ENCODE data around the gene REXO5. TPM values are rescaled to one million over a fixed set of nuclear protein-coding genes. Genes with fewer than 3 reads are reported as not detected.
"Not testable (repeated sequence)": the region's sequence is repeated elsewhere in the genome, so short reads cannot be mapped to it uniquely, and the experiment has no call there.

REXO5 gene
- total RNA-seq, 2 experiments from 2014 or later, result 10.6 to 11.2 TPM

GRCh38 chr16:20803561-20804214 is 2.6 kb upstream of the REXO5 start:
- ChIA-PET POLR2A (interaction anchor here (1.7 kb wide), 1 partner anchor 96 kb away, joined by 3 read pairs; the partner anchor contains the start of genes DCUN1D3 and LYRM1), CTCF (interaction anchor here (2.0 kb wide), 1 partner anchor 46 kb away, joined by 6 read pairs; no protein-coding TSS in a partner anchor)
- DNase-seq, result no peak
- no peak overlapping the region for H3K4me3 Mint-ChIP-seq
- no peaks in the 10 kb centered on the region for H3K27me3 Mint-ChIP-seq (ENCODE audit: low read depth)
- H3K27ac Mint-ChIP-seq, result no peak overlapping the region
- H3K9me3 Mint-ChIP-seq (ENCODE audit: insufficient read depth), result no peaks in the 10 kb centered on the region
- peaks cover 23% of the 10 kb centered on the region for H3K4me1 Mint-ChIP-seq (ENCODE audit: low read depth)
- peaks cover 29% of the 10 kb centered on the region for H3K36me3 Mint-ChIP-seq (ENCODE audit: low read depth)
- ATAC-seq, result no peak

- CTCF ChIA-PET, result interaction anchor here (0.7 to 2.1 kb wide), 10 partner anchors 10 to 279 kb away, joined by 3 to 12 read pairs (median 5); no protein-coding TSS in a partner anchor
- peak overlapping the region; percentile 97 for H3K4me3 Mint-ChIP-seq
- not testable (repeated sequence) for H3K9me3 Mint-ChIP-seq (ENCODE audit: insufficient read depth); H3K27me3 Mint-ChIP-seq (ENCODE audit: low read depth); ATAC-seq; DNase-seq
- H3K4me1 Mint-ChIP-seq (ENCODE audit: low read depth), result peaks cover 21% of the 10 kb centered on the region
- H3K27ac Mint-ChIP-seq, result peak overlapping the region; percentile 95
- POLR2A ChIA-PET, result interaction anchor here (0.6 to 2.2 kb wide), 5 partner anchors 10 to 130 kb away, joined by 3 to 11 read pairs (median 7); partner anchors contain the start of genes ACSM3, DCUN1D3 and LYRM1
- H3K36me3 Mint-ChIP-seq (ENCODE audit: low read depth), result peaks cover 24% of the 10 kb centered on the region
Measured at GRCh38 chr16:20805684-20806167, 601 bp upstream of the REXO5 start.

- peaks cover 25% of the 10 kb centered on the region for H3K4me1 Mint-ChIP-seq (ENCODE audit: low read depth)
Measured at GRCh38 chr16:20807862-20808261, 1.5 kb downstream of the REXO5 start.

GRCh38 chr16:20811889-20812439 is 5.6 kb downstream of the REXO5 start:
- no peak for ATAC-seq
- CTCF ChIA-PET, result no interaction called here
- POLR2A ChIA-PET, result interaction anchor here (0.6 kb wide), 1 partner anchor 39 kb away, joined by 6 read pairs; no protein-coding TSS in a partner anchor
- no peak for DNase-seq
- Mint-ChIP-seq H3K36me3 (ENCODE audit: low read depth) (peaks cover 37% of the 10 kb centered on the region), H3K4me3 (no peak overlapping the region), H3K4me1 (ENCODE audit: low read depth) (peaks cover 27% of the 10 kb centered on the region), H3K27ac (no peak overlapping the region), H3K9me3 (ENCODE audit: insufficient read depth) (no peaks in the 10 kb centered on the region), H3K27me3 (ENCODE audit: low read depth) (no peaks in the 10 kb centered on the region)

More at GRCh38 chr16:20807862-20808261, 1.5 kb downstream of the REXO5 start:
- POLR2A ChIA-PET, result no interaction called here
- ATAC-seq, result no peak
- Mint-ChIP-seq H3K27me3 (ENCODE audit: low read depth) (no peaks in the 10 kb centered on the region), H3K9me3 (ENCODE audit: insufficient read depth) (no peaks in the 10 kb centered on the region), H3K36me3 (ENCODE audit: low read depth) (peaks cover 23% of the 10 kb centered on the region), H3K27ac (peak overlapping the region; percentile 95), H3K4me3 (peak overlapping the region; percentile 97)
- no peak for DNase-seq
- CTCF ChIA-PET, result interaction anchor here (1.9 to 2.1 kb wide), 2 partner anchors 8 to 13 kb away, joined by 8 to 12 read pairs; no protein-coding TSS in a partner anchor

- H3K27me3 Mint-ChIP-seq (ENCODE audit: low read depth), result no peaks in the 10 kb centered on the region
- peaks cover 27% of the 10 kb centered on the region for H3K4me1 Mint-ChIP-seq (ENCODE audit: low read depth)
- no peak overlapping the region for H3K27ac Mint-ChIP-seq
- ChIA-PET POLR2A (no interaction called here), CTCF (no interaction called here)
- ATAC-seq, result no peak
- no peak overlapping the region for H3K4me3 Mint-ChIP-seq
- DNase-seq, result no peak
- H3K36me3 Mint-ChIP-seq (ENCODE audit: low read depth), result peaks cover 40% of the 10 kb centered on the region
- no peaks in the 10 kb centered on the region for H3K9me3 Mint-ChIP-seq (ENCODE audit: insufficient read depth)
Measured at GRCh38 chr16:20812510-20812909, 6.2 kb downstream of the REXO5 start.

- peaks cover 40% of the 10 kb centered on the region for H3K36me3 Mint-ChIP-seq (ENCODE audit: low read depth)
- H3K4me3 Mint-ChIP-seq, result no peak overlapping the region
- no peak overlapping the region for H3K27ac Mint-ChIP-seq
- peaks cover 16% of the 10 kb centered on the region for H3K4me1 Mint-ChIP-seq (ENCODE audit: low read depth)
- H3K9me3 Mint-ChIP-seq (ENCODE audit: insufficient read depth), result no peaks in the 10 kb centered on the region
- ChIA-PET POLR2A (interaction anchor here (2.3 kb wide), 1 partner anchor 8 kb away, joined by 10 read pairs; the partner anchor contains the start of genes ERI2 and REXO5), CTCF (interaction anchor here (0.7 to 2.3 kb wide), 3 partner anchors 8 to 18 kb away, joined by 3 to 12 read pairs (median 4); partner anchors contain the start of genes ERI2 and REXO5)
- DNase-seq, result no peak
- ATAC-seq, result no peak
- no peaks in the 10 kb centered on the region for H3K27me3 Mint-ChIP-seq (ENCODE audit: low read depth)
Measured at GRCh38 chr16:20814784-20815183, 8.5 kb downstream of the REXO5 start.

- Mint-ChIP-seq H3K4me3 (no peak overlapping the region), H3K27me3 (ENCODE audit: low read depth) (no peaks in the 10 kb centered on the region), H3K36me3 (ENCODE audit: low read depth) (peaks cover 61% of the 10 kb centered on the region), H3K27ac (no peak overlapping the region), H3K9me3 (ENCODE audit: insufficient read depth) (no peaks in the 10 kb centered on the region), H3K4me1 (ENCODE audit: low read depth) (peaks cover 25% of the 10 kb centered on the region)
- ATAC-seq, result no peak
- no peak for DNase-seq
- CTCF ChIA-PET, result interaction anchor here (0.9 to 1.1 kb wide), 2 partner anchors 12 to 30 kb away, joined by 3 read pairs; no protein-coding TSS in a partner anchor
- POLR2A ChIA-PET, result no interaction called here
Measured at GRCh38 chr16:20818929-20819585, 12.7 kb downstream of the REXO5 start.

GRCh38 chr16:20821682-20822081 is 15.4 kb downstream of the REXO5 start:
- Mint-ChIP-seq H3K9me3 (ENCODE audit: insufficient read depth) (no peaks in the 10 kb centered on the region), H3K4me3 (no peak overlapping the region), H3K36me3 (ENCODE audit: low read depth) (peaks cover 58% of the 10 kb centered on the region), H3K27ac (peak overlapping the region; percentile 24), H3K4me1 (ENCODE audit: low read depth) (peaks cover 17% of the 10 kb centered on the region), H3K27me3 (ENCODE audit: low read depth) (no peaks in the 10 kb centered on the region)
- CTCF ChIA-PET, result interaction anchor here (2.0 kb wide), 1 partner anchor 15 kb away, joined by 8 read pairs; the partner anchor contains the start of genes ERI2 and REXO5
- DNase-seq (no peak), ATAC-seq (no peak)
- POLR2A ChIA-PET, result interaction anchor here (1.3 kb wide), 1 partner anchor 15 kb away, joined by 6 read pairs; the partner anchor contains the start of genes ERI2 and REXO5

- H3K36me3 Mint-ChIP-seq (ENCODE audit: low read depth), result peaks cover 56% of the 10 kb centered on the region
- H3K27me3 Mint-ChIP-seq (ENCODE audit: low read depth), result no peaks in the 10 kb centered on the region
- DNase-seq (no peak), ATAC-seq (no peak)
- POLR2A ChIA-PET, result interaction anchor here (1.2 to 1.3 kb wide), 2 partner anchors 16 to 52 kb away, joined by 3 to 6 read pairs; partner anchors contain the start of genes ERI2 and REXO5
- peak overlapping the region; percentile 68 for H3K27ac Mint-ChIP-seq
- H3K9me3 Mint-ChIP-seq (ENCODE audit: insufficient read depth), result no peaks in the 10 kb centered on the region
- H3K4me3 Mint-ChIP-seq, result peak overlapping the region; percentile 8
- peaks cover 17% of the 10 kb centered on the region for H3K4me1 Mint-ChIP-seq (ENCODE audit: low read depth)
- CTCF ChIA-PET, result no interaction called here
Measured at GRCh38 chr16:20822521-20823325, 16.4 kb downstream of the REXO5 start.

- ChIA-PET POLR2A (no interaction called here), CTCF (no interaction called here)
- Mint-ChIP-seq H3K27me3 (ENCODE audit: low read depth) (no peaks in the 10 kb centered on the region), H3K4me3 (no peak overlapping the region), H3K4me1 (ENCODE audit: low read depth) (peaks cover 15% of the 10 kb centered on the region), H3K36me3 (ENCODE audit: low read depth) (peaks cover 44% of the 10 kb centered on the region), H3K9me3 (ENCODE audit: insufficient read depth) (no peaks in the 10 kb centered on the region), H3K27ac (no peak overlapping the region)
- DNase-seq (no peak), ATAC-seq (no peak)
Measured at GRCh38 chr16:20826039-20826566, 19.8 kb downstream of the REXO5 start.

- H3K9me3 Mint-ChIP-seq (ENCODE audit: insufficient read depth), result no peaks in the 10 kb centered on the region
- no peak for ATAC-seq
- no peaks in the 10 kb centered on the region for H3K27me3 Mint-ChIP-seq (ENCODE audit: low read depth)
- H3K4me3 Mint-ChIP-seq, result no peak overlapping the region
- no peaks in the 10 kb centered on the region for H3K4me1 Mint-ChIP-seq (ENCODE audit: low read depth)
- CTCF ChIA-PET, result no interaction called here
- POLR2A ChIA-PET, result no interaction called here
- H3K36me3 Mint-ChIP-seq (ENCODE audit: low read depth), result peaks cover 42% of the 10 kb centered on the region
- no peak for DNase-seq
- no peak overlapping the region for H3K27ac Mint-ChIP-seq
Measured at GRCh38 chr16:20829536-20829935, 23.2 kb downstream of the REXO5 start.

All from activated CD8-positive, alpha-beta T cell treated with anti-CD3 and anti-CD28 coated beads, Interleukin-2, amount 10 ng/mL, durations not matched to agents 7 days and 5 days (primary cell).